GM21447 (cell line): ENCODE data around the gene MIB2.

Source experiments
- ATAC-seq: cut with Tn5 transposase; IDR thresholded peaks from one replicate; pipeline ENCODE4 v1.9.1; 2021; ENCODE audit not compliant: unreplicated experiment

The MIB2 gene

GRCh38 chr1:1598051-1598719 is 17.1 kb upstream of the MIB2 start:
- no peak for ATAC-seq

DNA sequence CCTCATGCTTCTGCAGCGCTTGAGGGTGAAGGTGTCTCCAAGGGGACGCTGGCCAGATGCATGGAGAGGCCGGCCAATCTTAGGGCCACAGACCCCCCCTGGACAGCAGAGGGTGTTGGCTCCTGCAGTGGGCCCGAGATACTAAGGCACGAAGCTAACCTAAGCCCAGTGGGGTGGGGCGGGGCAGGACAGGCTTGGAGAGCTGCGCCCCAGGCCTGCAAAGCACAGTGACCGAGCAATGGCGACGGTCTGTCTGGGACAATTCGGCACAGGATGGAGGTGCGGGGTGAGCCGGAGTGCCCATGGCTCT is 16.6 kb upstream of the MIB2 start:
- no peak for ATAC-seq

- no peak for ATAC-seq
These were observed 16.0 kb upstream of the MIB2 start for GRCh38 chr1:1599030-1599934.

DNA sequence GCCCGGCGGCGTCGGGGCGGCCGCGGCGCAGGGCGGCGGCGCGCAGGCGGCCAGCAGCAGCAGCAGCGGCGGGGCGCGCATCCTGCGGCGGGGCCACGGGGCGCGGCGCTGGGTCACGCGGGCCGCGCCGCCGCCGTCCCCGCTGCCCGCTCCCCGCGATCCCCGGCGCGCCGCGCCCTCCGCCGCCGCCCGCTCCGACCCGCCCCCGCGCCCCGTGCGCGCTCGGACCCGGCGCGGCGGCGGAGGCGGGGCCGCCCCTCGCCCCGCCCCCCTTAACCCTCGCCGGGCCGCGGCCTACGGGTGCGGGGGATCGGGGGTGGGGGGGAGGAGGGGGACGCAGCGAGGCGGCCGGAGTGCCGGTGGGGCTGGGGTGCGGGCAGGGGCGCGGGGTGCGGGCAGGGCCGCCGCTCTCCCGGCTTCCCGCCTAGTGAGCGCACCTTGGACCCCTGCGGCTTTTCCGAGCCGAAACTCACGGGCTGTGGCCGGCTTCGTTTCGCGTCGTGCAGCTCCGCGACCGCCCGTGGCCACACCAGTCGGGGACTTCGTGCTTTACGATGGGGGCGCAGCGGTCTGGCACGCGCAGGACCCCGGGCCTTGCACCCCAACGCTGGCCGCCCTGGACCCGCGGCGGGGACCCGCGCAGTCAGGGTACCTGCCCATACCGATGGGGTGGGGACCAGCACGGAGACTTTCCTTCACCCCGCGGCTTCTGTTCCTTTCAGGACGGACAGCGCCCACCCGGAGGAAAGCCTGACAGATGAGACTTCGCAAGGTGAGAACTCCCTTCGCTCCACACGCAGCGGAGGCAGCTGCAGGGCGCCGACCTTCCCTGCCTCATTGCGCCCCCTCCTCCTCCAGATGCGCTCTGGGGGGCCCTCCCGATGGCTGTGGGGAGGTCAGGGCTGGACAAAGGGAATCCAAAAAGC is 15.1 kb upstream of the MIB2 start, which contains the start of gene FNDC10:
TSS of gene FNDC10 (minus strand) at position 201 of the 926 bp plus-strand sequence. CDS start at position 81, 120 bp downstream.
- ATAC-seq = no peak

GRCh38 chr1:1600861-1601563 is 14.3 kb upstream of the MIB2 start:
- ATAC-seq = no peak

- ATAC-seq = no peak
These were observed 13.6 kb upstream of the MIB2 start for GRCh38 chr1:1601564-1602303.

DNA sequence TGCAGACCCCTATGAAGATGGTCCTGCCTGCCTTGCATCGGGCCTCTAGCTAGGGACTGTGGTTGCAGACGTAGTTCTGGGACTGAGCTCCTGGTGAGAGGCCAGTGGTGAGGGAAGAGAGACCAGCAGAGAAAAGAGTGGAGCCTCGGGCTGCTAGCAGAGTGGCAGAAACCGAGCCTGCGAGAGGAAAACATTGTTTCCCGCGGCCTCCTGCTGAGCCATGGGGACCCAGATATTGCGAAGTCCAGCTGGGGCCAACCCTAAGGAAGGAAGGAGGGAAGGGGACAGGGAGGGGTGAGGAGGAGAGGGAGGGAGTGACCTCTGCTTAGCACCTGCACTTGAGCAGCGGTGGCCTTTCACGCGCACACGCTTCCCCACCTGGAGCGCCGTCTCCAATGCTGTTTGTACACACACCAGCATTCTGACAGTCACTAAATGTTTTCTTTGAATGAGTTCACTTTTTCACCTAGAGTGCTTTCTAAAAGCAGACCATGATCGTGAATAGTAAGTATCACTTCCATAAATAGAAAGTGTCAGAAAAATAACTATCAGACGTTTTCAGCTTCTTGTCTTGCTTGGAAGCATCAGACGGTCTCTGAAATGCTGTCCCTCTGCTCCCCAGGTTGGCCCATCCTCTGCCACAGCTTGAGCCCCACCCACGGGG is 12.9 kb upstream of the MIB2 start:
- ATAC-seq = no peak

- no peak for ATAC-seq
These were observed 12.3 kb upstream of the MIB2 start for GRCh38 chr1:1602968-1603506.

DNA sequence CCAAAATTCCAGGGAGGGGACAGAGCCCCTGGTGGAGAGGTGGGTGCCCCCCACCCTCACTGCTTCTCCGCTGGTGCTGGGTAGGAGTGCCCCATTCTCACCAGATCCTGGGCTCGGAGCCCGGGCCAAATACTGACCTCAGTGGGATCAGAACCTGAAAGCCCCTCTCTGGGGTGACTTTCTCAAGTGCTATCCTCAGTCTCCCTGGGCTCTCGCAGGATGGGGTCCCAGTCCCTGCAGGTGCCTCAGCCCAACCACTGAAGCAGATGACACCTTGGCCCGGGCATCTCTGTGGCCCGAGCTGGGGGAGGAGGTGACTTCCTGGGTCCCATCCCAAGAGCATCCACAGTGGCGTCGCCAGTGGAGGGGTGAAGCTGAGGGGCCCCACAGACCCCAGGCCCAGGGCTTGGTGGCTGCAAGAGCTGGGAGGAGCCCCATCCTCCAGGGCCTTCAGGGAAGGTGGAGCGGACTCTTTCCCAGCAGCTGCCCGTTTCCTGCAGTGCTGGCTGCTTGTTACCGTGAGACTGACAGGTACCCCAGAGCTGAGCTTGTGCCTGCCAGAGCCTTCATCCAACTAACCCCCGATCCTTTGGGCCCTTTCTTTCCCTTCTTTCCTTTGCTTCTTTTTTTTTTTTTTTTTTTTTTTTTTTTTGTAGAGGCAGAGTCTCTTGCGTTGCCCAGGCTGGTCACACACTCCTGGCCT is 11.5 kb upstream of the MIB2 start:
- ATAC-seq = no peak

DNA sequence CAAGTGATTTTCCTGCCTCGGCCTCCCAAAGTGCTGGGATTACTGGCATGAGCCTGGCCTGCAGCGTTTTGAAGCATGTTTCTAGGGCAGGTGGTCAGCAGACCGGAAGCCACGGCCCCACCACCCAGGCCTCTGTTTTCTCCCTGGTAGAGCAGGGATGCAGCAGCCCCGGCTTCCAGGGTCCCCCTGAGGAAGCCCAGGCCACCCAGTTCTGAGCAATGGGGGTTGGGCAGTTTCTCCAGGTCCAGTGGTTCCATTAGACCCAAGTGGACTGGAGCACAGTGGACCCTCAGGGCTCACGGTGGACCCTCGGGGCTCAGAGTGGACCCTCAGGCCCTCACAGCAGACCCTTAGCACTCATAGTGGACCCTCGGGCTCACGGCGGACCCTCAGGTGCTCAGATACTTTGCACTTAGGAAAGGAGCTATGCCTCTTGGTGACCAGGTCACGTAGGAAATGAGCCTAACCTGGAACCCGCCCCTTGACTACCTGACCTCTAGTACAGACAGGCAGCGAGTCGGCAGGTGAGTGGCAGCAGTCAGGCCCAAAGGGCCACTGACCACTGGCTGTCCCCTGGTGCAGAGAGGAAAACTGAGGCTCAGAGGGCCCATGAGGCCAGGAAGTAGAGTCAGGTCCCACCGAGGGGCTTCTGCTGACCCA is 10.8 kb upstream of the MIB2 start:
- no peak for ATAC-seq

GRCh38 chr1:1605034-1605591 is 10.2 kb upstream of the MIB2 start:
- ATAC-seq = no peak

- no peak for ATAC-seq
These were observed 9.6 kb upstream of the MIB2 start for GRCh38 chr1:1605724-1606123.

DNA sequence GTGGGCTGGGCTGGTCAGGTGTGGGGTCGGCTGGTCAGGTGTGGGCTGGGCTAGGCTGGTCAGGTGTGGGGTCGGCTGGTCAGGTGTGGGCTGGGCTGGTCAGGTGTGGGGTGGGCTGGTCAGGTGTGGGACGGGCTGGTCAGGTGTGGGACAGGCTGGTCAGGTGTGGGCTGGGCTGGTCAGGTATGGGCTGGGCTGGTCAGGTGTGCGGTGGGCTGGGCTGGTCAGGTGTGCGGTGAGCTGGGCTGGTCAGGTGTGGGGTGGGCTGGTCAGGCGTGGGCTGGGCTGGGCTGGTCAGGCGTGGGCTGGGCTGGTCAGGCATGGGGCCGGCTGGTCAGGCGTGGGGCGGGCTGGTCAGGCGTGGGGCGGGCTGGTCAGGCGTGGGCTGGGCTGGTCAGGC is 9.1 kb upstream of the MIB2 start:
- ATAC-seq = no peak

- ATAC-seq = no peak
These were observed 5.3 kb upstream of the MIB2 start for GRCh38 chr1:1609822-1610485.

DNA sequence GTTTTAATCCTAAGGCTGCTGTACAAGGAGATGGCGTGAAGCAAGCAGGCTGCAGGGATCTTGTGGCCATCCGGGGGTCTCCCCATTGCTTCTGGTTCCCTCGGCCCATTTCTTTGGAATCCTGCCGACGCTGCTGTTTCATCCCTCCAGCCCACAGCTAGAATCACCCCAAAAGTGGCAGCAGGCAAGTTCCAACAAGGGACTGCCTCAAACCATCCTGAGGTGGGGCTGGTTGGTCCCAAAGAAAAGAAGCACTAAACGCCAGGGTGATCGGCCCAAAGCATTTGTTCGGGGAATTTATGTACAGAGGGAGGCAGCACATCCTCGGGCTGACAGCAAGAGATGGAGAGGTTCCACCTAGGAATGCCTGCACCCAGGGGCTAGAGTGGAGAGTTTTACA is 4.5 kb upstream of the MIB2 start:
- ATAC-seq = no peak

DNA sequence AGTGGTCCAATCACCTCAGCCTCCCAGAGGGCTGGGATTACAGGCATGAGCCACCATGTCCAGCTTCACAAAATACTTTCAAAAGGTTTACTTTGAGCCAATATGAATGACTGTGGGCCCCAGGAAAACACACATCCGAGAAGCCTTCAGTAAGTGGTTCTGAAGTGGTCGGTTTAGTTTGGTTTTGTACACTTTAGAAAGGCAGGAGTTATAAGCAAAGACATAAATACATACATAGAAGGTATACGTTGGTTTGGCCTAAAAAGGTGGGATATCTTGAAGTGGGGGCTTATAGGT is 3.2 kb upstream of the MIB2 start:
- ATAC-seq = no peak

DNA sequence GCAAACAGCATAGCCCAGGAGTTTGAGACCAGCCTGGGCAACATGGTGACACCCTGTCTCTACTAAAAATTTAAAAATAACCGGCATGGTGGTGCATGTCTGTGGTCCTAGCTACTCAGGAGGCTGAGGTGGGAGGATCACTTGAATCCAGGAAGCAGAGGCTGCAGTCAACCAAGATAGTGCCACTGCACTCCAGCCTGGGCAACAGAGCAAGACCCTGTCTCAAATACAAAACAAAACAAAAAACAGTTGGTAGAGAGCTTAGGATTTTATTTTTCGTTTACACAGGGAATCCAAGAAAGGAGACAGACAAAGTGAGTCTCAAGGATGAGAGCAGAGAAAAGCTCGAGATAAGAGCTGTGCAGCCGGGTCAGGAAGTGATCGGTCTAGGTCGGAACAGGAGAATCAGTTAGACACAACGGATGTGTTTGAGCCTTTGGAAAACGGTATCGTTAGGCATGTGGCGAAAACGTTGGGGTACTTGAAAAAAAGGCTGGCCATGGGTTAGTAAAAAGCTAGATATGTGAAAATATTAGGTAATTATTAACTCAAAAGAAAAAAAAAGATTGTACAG is 1.7 kb upstream of the MIB2 start:
- no peak for ATAC-seq
